HG03571 (cell line): Measurements from ENCODE around the gene TFAM.

Source experiments
- ATAC-seq: cut with Tn5 transposase; IDR thresholded peaks from one replicate; pipeline ENCODE4 v1.9.1; 2021; ENCODE audit not compliant: unreplicated experiment

The TFAM gene

DNA sequence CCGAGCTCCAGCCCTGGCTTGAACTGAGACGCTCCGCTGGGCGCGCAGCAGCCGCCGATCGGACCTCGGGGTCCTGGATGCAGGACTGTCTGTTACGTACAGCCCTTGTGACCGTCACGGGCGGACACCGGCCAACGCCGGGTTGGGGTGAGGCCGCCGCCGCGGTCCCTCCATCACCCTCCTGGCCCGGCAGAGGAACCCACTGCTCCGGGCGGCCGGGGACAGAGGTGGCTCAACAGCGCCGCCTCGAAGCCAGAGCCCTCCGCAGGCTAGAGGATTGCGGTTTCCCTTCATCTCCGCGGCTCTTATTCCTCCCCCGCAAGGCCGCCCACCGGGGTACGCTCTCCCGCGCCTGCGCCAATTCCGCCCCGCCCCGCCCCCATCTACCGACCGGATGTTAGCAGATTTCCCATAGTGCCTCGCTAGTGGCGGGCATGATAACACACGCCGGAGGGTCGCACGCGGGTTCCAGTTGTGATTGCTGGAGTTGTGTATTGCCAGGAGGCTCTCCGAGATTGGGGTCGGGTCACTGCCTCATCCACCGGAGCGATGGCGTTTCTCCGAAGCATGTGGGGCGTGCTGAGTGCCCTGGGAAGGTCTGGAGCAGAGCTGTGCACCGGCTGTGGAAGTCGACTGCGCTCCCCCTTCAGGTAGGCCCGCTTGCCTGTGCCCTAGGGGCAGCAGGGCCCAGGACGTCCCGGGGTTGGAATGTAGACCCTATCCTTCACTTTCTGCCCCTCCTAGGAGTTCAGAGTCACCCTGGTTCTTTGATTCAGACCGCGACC, at the start of gene TFAM:
Gene TFAM, plus strand, starts transcription at position 412 of the 785 bp plus-strand sequence. Its CDS starts 138 bp downstream, at position 550.
- ATAC-seq: peak; percentile 83

DNA sequence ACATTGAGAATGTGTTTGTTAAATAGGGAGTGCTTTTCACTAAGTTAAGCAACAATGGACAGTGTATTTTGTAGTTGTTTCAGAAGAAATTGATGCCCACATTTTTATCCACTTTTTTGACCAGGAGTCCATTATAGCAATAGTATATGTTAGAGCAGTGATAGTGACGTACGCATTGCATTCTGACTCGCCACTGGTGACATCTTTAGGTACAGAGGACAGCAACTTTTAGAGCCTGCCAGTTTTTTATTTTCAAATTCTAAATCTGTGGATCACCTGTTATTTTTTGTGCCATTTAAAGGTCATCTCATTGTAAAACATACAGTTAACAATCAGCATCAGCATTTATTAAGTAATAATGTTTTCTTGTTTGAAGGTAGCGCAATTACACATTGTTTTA, 49.0 kb upstream of the TFAM start:
- no peak for ATAC-seq

DNA sequence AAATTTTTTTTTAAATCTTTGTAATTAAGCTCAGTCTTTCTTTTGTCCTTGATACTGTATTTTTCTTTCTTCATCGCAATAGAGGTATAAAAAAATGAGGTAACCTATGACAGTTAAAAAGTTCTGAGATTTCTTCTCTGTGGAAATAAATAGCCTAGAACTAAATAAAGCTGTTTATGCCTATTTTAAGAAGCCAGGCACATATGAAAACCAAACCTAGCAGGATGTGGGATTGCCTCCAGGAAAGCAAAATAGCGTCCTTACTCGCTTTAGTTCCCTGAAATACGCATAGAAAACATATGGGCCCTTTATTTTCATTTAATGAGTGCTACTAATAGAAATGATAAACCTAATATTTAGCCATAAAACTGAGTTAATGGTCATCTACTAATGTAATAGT, 43.8 kb upstream of the TFAM start:
- ATAC-seq: no peak

DNA sequence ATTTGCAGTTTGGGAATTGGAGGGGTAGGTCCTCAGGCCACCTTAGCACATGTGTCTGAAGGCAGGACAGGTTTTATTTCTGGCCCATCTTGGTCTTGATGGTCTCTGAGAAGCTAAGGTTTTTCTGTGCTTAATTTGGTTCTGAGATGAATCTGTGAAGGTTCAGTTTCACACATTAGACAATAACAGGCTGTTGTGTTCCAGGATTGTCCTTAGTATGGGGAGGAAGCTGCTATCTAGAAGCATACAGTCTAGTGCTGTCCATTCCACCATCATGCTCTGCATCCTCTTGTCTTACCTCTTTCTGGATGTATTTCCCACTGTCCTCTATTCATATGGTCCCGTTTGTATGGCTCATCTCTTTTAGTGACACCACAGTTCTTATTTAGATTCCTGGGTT, 43.3 kb upstream of the TFAM start:
- ATAC-seq: peak; percentile 41

DNA sequence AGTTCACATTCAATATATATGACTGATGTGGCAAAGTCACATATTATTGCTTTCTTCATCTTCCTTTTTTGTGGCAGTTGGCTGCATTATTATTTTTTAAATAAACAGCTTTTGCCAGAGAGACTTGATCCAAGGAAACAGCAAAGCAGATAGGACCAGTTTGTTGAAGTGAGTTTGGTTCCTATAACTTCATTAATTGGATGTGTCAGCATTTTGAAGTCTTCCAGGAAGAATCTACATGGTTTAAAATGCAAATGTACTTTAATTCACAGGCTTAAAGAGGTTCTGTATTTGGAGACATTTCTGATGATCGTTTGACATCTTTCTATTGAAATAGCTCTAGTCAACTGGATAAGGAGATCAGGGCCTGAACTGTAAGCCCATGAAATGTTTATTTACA, 37.2 kb upstream of the TFAM start:
- no peak for ATAC-seq

DNA sequence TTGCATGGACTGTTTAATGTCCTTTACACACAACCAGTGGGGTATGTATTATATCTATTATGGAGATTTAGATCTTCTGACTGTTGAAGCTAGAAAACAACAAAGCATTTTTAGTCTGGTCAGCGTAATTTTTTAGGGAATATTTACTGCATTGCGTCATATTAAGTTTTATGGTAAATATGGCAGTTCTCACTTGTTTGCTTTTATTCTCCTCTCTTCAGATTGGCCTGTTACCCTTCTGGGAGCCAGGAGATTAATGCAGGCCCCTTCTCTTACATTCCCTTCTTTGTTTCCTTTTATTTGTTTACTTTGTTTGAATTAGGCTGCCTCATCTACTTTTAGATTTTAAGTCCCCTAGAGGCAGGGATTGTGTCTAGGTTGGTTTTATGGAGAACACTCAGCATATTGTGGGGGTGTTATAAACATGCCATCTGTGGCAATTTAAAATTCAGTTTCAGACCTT, 36.6 kb upstream of the TFAM start:
- ATAC-seq: no peak

DNA sequence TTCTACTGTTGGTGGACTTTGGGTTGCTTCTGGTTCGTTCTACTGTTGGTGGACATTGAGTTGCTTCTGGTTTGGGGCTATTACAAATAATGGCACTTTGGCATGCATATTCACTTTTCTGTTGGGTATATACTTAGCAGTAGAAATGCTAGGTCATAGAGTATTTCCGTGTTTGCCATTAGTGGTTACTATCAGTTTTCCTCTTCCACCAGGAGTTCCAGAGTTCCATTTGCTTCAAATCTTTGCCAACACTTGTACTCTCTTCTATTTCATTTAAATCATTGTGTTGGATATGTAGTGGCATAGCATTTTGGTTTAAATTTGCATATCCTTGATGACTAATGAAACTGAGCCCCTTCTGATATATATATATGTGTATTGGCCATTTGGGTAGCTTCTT, 35.2 kb upstream of the TFAM start:
- ATAC-seq: no peak

DNA sequence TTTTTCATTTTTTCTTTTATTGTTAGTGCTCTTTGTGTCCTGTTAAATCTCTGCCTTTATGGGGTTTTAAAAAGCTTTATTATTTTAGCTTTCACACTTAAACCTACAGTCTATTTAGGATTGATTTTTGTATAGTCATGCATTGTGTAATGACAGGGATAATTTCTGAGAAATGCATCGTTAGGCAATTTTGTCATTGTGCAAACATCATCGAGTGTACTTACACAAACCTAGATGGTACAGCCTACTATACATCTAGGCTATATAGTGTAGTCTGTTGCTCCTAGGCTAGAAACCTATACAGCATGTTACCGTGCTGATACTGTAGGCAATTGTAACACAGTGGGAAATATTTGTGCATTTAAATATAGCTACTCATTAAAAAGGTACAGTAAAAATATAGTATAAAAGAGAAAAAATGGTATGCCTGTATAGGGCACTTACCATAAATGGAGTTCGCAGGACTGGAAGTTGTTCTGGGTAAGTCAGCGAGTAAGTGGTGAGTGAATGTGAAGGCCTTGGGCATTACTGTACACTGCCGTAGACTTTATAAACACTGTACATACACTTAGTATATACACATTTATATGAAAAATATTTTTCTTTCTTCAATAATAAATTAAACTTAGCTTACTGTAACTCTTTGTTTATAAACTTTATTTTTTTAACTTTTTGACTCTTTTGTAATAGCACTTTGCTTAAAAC, 34.4 kb upstream of the TFAM start:
- no peak for ATAC-seq

DNA sequence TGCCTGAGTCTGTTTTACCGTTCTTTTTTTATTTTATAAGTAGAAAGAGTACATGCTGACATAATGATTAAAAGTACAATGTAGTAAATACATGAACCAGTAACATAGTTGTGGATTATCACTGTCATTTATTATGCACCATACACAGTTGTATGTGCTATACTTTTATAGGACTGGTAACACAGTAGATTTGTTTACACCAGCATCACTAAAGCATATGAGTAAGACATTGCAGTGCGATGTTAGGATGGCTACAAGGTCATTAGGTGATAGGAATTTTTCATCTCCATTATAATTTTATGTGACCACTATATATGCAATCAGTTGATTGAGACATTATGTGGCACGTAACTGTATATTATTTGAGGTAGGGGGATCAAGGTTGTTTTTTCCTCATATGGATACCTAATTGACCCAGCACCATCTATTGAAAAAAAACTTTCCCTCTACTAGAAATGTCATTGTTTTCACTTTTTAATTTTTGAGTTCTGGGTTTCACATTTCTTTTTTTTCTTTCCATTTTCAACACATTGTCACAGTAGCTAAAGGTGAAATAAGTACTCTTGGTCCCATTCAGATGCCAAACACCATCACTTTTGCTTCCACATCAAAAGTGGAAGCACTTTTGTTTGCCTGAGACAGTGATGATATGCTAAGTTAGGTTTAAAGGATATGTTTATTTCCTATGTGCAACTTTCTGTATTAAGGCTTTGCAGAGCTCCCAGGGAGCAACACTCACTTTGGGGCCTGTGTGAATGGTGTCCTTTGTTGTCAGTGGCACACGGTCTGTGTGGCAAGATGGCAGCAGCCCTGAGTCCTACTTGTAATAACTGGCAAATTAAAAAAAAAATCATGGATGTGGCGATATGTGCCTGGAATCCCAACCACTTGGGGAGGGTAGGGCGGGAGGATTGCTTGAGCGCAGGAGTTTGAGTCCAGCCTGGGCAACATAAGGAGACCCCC, 33.3 kb upstream of the TFAM start:
- ATAC-seq: no peak

DNA sequence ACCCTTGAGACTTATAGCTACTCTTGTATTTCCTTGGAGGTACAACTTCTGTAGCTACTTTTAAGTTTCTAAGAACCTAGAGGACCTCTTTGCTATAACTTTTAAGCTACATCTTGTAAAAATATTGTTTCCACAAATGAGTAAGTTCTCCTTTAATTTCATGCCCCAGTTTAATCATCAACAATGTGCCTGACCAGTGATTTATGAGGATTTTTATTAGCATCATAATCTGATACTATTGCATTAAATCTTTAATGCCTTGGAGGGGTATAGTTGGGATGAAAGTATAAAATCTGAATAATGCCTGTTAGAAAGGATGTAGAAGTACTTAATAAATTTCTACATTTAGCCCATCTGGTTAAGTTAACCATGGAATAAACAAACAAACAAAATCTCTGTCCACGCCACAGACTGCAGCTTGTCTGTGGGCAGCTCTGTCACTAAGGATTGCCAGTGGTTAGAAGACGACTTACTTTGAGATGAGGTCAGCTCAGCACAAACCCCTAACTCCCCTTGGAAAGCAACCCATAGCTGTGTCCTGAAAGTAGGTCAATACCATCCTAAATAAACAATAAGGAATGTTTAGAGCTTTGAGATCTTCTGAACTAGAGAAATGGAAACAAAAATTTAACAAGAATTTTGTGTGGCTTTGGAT, 32.1 kb upstream of the TFAM start:
- ATAC-seq: no peak

DNA sequence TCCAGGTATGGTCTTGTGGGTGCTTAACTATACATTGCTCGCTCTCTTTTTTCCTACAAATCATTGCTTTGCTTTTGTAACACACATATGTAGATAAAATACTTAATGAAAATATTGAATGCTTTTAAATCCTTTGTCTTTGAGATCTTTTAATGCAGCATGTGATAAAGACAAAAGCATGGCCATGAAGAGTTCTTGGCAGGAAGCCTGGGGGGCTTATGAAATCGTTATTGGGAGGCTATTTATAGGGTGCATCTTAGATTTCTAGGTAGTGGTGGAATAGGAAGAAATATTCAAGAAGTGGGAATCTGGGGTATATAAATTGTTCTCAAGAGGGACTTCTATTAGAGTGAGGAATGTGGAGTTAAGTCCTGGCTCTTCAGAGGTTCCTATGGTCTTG, 28.5 kb upstream of the TFAM start:
- no peak for ATAC-seq

DNA sequence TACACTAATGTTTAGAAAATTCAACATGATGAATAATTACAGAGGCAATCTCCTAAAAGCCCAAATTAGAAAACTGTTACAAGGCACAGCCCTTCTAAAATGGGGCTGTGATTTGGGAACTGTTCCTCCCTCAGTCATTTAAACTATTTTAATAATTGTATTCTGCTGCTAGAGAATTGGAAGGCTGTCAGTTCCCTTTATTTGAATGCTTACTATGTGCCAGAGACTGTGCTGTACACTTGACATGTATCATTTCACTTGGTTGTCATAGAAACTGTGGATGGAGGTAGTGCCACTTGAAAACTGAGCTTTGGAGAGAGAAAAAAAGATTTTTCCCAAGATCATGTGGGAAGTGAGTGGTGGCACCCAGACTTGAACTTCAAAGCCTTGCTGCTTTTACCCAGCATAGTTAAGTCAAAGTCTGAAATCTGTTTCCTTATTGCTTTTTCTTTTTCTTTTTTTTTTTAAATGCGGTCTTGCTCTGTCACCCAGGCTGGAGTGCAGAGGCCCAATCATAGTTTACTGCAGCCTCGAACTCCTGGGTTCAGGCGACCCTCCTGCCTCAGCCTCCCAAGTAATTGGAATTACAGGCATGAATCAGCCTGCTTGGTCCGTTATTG, 26.8 kb upstream of the TFAM start:
- ATAC-seq: no peak

DNA sequence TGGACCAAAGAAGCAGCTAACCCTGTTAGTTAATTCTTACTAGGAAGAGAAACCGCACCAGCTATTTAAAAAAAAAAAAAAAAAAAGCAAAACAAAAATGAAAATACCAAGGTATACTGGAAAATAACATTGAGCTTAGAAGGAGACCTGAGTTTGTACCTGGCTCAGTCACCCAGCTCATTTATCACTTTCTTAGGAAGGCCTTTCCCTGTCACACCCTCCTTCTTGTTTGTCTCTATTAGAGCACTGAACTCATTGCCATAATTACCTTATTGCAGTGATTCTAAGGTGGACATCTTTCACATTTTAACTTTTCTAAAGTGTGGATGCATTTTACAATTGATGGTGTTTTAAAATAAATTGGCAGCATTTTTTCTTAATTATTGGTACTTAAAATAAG, 26.3 kb upstream of the TFAM start:
- ATAC-seq: no peak

DNA sequence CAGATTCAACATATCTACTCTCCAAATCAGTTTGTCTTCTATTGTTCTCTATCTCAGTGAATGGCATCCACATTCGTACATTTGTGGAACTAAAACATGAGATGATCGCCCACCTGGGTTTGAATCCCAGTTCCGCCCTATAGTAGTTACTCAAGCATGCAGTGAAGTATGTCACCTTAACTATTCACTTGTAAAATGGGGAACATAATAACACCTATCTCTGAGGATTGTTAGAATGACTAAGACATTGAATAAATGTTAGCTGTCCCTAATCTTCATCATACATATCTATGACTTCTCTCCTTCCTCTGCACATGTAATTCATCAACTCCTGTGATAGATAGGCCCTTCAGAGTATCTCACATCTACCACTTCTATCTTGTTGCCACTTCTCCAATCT, 25.7 kb upstream of the TFAM start:
- no peak for ATAC-seq

DNA sequence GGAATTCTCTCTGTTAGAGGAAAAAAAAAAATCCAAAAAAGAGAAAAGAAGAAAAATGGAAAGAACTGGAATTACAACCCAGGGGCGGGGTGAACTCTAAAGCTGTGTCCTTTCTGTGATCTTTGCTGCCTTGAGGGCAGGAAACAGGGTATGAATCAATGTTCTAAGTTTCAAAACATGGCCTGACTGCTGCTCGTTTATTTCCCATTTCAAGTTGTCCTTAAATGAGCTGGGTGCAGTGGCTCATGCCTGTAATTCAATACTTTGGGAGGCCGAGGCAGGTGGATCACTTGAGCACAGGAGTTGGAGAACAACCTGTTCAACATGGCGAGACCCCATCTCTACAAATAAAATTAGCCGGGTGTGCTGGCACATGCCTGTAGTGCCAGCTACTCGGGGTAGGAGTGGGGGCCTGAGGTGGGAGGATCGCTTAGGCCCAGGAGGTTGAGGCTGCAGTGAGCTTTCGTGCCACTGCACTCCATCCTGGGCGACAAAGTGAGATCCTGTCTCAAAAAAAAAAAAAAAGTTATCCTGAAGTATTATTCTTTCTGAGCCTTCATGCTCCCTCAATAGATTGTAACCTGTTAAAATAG, 24.7 kb upstream of the TFAM start:
- no peak for ATAC-seq

DNA sequence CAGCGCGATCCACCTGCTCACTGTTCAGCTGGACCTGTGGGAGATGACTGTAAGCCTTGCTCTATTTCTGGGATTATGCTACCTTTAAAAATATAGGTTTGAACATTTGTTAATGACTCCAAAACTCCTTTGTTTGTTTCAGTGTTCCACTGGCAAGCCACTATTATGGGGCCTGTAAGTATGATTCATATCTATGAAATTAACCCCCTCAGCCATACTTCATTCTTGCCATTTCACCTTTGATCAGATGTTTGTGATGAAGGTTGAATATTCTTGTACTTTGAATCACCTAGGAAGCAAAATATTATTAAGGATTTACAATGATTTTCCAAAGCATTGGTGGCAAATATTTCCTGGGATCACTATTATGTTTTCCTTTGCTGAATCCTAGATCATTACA, 23.9 kb upstream of the TFAM start:
- no peak for ATAC-seq

DNA sequence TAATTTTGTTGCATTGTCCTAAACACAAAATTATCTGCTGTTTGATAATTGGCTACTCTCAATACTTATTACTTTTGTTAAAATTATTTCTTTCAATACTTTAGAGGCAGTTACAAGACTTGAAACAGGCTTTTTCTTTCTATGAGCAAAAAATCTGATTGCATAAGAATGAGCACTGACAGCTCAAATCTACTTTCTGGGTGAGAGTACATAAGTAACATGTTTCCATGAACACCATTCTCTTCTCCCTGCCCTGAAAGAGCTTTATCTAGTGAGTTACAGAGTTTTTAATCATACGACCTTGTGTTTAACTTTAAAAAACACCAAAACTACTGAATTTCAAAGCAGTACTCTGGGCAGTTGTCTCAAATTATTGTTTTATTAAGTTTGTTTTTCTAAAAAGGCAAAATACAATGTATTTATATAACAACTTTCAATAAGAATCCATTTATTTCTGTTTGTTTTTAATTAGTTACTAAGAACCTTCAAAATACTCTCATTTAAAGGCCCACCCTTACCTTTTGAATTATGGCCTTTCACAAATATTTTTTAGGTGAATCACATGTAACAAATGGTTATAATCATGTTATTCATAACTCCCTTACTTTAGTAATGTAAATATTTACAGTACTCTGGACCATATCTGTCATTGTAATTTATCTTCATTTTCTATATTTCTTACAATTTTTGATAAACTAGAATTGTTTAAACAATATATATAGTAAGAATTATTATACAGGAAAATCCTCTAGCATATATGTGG, 23.0 kb upstream of the TFAM start:
- ATAC-seq: no peak

DNA sequence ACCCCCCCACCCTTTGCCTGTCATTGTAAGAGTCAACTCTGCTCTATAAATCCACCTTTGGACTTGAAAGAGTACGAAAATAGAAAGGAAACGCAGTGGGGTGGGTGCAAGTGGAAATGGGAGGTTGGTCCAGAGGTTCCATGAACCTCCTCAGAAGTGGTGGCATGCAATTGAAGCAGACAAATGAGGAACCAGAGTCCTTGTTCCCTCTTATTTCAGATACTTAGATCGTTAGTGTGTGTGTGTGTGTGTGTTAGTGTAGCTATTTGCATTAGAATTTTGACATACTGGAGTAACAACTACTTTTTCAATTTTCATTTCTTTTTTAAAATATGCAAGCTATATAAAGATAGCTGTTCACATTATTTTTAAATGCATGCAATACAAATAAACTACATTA, 18.1 kb upstream of the TFAM start:
- no peak for ATAC-seq

DNA sequence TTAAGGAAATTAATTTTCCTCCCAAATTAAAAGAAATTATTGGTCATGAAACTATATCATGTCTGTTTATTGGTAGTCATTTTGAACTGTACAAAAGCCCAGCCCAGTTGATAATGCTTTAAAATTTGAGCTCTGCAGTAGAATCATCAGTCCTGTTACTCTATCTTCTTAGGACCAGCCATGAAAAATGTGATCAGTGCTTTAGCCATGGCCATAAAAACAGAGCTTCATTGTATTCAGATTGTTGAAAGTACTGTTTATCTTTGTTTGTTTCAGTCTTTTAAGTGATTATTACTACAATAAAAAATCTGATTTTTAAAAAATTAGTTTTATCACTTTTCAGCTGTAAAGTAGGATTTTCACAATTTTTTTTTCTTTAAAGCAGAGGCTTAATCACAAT, 13.7 kb upstream of the TFAM start:
- no peak for ATAC-seq
